Measurements from ENCODE around the gene MYO1E. TPM values are rescaled to one million over a fixed set of nuclear protein-coding genes. Genes with fewer than 3 reads are reported as not detected.
"Not testable (repeated sequence)": the region's sequence is repeated elsewhere in the genome, so short reads cannot be mapped to it uniquely, and the experiment has no call there.

MYO1E gene
- total RNA-seq, 4 donors from 2014 or later, result 131 to 388 (median 345) TPM

- no peak for TF ChIP-seq POLR2A (IDR thresholded peaks at IDR 0.05)
- TF ChIP-seq EP300 (IDR thresholded peaks at IDR 0.05; ENCODE audit: low read depth), result no peak
- TF ChIP-seq POLR2AphosphoS5 (IDR thresholded peaks at IDR 0.05), result no peak
- DNase-seq, result no peak
- no peak overlapping the region for H3K27ac ChIP-seq
- WGBS, 2 donors (ENCODE audit: low coverage in 1 of 2), result 79 to 88% methylated on average over 5 of the region's 5 CpGs
- no peak overlapping the region for H3K4me3 ChIP-seq
- H3K4me1 ChIP-seq, result peaks cover 0 to 3% (median 0%) of the 10 kb centered on the region in 4 donors
- intact Hi-C loops (cut with DNase I; ENCODE audit: low total_unique reads) (no loop called here), in situ Hi-C loops (cut with MboI; ENCODE audit: low pct_ligation_motif_present in 1 of 4, low pct_unique_long_range_greater_than_20kb in 1 of 4, low sequenced_read_pairs in 3 of 4) (no loop called here)
- no peaks in the 10 kb centered on the region for H3K27me3 ChIP-seq
- H3K9me3 ChIP-seq, result no peaks in the 10 kb centered on the region
- no peaks in the 10 kb centered on the region for H3K36me3 ChIP-seq
Observed at GRCh38 chr15:59340325-59340724, 32.3 kb downstream of the MYO1E start.

GRCh38 chr15:59339252-59339672 is 33.4 kb downstream of the MYO1E start:
- in situ Hi-C loops (cut with MboI; ENCODE audit: low pct_ligation_motif_present in 1 of 4, low pct_unique_long_range_greater_than_20kb in 1 of 4, low sequenced_read_pairs in 3 of 4), result no loop called here
- no peak for DNase-seq
- H3K27ac ChIP-seq, result no peak overlapping the region
- TF ChIP-seq POLR2A (IDR thresholded peaks at IDR 0.05), result no peak
- TF ChIP-seq, protein P1, sequence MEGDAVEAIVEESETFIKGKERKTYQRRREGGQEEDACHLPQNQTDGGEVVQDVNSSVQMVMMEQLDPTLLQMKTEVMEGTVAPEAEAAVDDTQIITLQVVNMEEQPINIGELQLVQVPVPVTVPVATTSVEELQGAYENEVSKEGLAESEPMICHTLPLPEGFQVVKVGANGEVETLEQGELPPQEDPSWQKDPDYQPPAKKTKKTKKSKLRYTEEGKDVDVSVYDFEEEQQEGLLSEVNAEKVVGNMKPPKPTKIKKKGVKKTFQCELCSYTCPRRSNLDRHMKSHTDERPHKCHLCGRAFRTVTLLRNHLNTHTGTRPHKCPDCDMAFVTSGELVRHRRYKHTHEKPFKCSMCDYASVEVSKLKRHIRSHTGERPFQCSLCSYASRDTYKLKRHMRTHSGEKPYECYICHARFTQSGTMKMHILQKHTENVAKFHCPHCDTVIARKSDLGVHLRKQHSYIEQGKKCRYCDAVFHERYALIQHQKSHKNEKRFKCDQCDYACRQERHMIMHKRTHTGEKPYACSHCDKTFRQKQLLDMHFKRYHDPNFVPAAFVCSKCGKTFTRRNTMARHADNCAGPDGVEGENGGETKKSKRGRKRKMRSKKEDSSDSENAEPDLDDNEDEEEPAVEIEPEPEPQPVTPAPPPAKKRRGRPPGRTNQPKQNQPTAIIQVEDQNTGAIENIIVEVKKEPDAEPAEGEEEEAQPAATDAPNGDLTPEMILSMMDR (IDR thresholded peaks at IDR 0.05), result no peak
- TF ChIP-seq POLR2AphosphoS5 (IDR thresholded peaks at IDR 0.05), result no peak
- no peak for TF ChIP-seq EP300 (IDR thresholded peaks at IDR 0.05; ENCODE audit: low read depth)
- intact Hi-C loops (cut with DNase I; ENCODE audit: low total_unique reads), result no loop called here
- H3K27me3 ChIP-seq, result no peaks in the 10 kb centered on the region
- H3K4me1 ChIP-seq, result peaks cover 0 to 12% (median 2%) of the 10 kb centered on the region in 4 donors
- no peaks in the 10 kb centered on the region for H3K9me3 ChIP-seq
- 70 to 83% methylated on average over 2 to 3 of the region's 3 CpGs for WGBS, 2 donors (ENCODE audit: low coverage in 1 of 2)
- H3K36me3 ChIP-seq, result no peaks in the 10 kb centered on the region
- H3K4me3 ChIP-seq, result no peak overlapping the region

DNA sequence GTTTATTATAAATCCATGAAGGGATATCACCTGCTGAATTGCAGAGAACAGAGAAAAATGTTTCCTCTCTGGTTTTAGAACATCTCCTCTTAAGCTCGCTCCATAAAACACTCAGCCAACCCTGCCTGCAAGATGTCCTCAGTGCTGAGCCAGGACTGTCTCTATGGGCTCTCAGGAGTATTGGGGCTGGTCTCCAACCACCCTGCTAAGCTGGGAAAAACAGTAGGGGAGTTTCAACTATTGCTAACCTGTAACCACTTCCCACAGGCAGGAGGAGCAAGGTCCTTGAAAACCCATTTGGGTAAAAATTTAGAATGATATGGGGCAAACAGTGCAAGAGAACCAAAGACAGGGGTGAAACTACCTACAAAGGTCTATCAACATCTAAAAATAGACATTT is 34.3 kb downstream of the MYO1E start:
- intact Hi-C loops (cut with DNase I; ENCODE audit: low total_unique reads) (no loop called here), in situ Hi-C loops (cut with MboI; ENCODE audit: low pct_ligation_motif_present in 1 of 4, low pct_unique_long_range_greater_than_20kb in 1 of 4, low sequenced_read_pairs in 3 of 4) (no loop called here)
- no peaks in the 10 kb centered on the region for H3K36me3 ChIP-seq
- H3K27me3 ChIP-seq, result no peaks in the 10 kb centered on the region
- no peak for DNase-seq
- peaks cover 0 to 21% (median 6%) of the 10 kb centered on the region in 4 donors for H3K4me1 ChIP-seq
- TF ChIP-seq, protein P1 (IDR thresholded peaks at IDR 0.05), result no peak
- TF ChIP-seq POLR2A (IDR thresholded peaks at IDR 0.05) (no peak), EP300 (IDR thresholded peaks at IDR 0.05; ENCODE audit: low read depth) (no peak), POLR2AphosphoS5 (IDR thresholded peaks at IDR 0.05) (no peak)
- H3K4me3 ChIP-seq, result no peak overlapping the region
- no peak overlapping the region for H3K27ac ChIP-seq
- WGBS, 2 donors (ENCODE audit: low coverage in 1 of 2), result 100% methylated on average over 1 of the region's 1 CpG
- H3K9me3 ChIP-seq, result no peaks in the 10 kb centered on the region

DNA sequence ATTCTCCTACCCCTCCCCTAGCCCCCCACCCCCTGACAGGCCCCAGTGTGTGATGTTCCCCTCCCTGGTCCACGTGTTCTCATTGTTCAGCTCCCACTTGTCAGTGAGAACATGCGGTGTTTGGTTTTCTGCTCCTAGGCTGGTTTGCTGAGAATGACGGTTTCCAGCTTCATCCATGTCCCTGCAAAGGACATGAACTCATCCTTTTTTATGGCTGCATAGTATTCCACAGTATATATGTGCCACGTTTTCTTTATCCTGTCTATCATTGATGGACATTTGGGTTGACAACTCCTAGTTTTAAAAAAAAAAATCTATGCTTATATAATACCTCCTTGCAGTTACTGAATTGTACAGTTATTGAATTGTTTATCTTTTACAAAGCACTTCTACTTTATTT is 35.9 kb downstream of the MYO1E start:
- H3K36me3 ChIP-seq; intact Hi-C loops (cut with DNase I; ENCODE audit: low total_unique reads); in situ Hi-C loops (cut with MboI; ENCODE audit: low pct_ligation_motif_present in 1 of 4, low pct_unique_long_range_greater_than_20kb in 1 of 4, low sequenced_read_pairs in 3 of 4); H3K9me3 ChIP-seq; DNase-seq; H3K27me3 ChIP-seq; H3K4me3 ChIP-seq; H3K27ac ChIP-seq: not testable (repeated sequence)
- peaks cover 0 to 36% (median 14%) of the 10 kb centered on the region in 4 donors for H3K4me1 ChIP-seq
- WGBS, 2 donors (ENCODE audit: low coverage in 1 of 2), result 92 to 97% methylated on average over 4 of the region's 4 CpGs

GRCh38 chr15:59335207-59335786 is 37.4 kb downstream of the MYO1E start:
- no peak for DNase-seq
- Histone ChIP-seq H3K27me3 (no peaks in the 10 kb centered on the region), H3K4me3 (no peak overlapping the region), H3K27ac (no peak overlapping the region), H3K9me3 (no peaks in the 10 kb centered on the region), H3K36me3 (no peaks in the 10 kb centered on the region), H3K4me1 (peaks cover 0 to 51% (median 21%) of the 10 kb centered on the region in 4 donors)
- in situ Hi-C loops (cut with MboI; ENCODE audit: low pct_ligation_motif_present in 1 of 4, low pct_unique_long_range_greater_than_20kb in 1 of 4, low sequenced_read_pairs in 3 of 4), result no loop called here
- intact Hi-C loops (cut with DNase I; ENCODE audit: low total_unique reads), result no loop called here
- 48 to 68% methylated on average over 6 to 10 of the region's 10 CpGs for WGBS, 2 donors (ENCODE audit: low coverage in 1 of 2)
- TF ChIP-seq POLR2AphosphoS5 (IDR thresholded peaks at IDR 0.05) (no peak), POLR2A (IDR thresholded peaks at IDR 0.05) (no peak), EP300 (IDR thresholded peaks at IDR 0.05; ENCODE audit: low read depth) (no peak)
- TF ChIP-seq, protein P1 (IDR thresholded peaks at IDR 0.05), result no peak

Data from transverse colon (tissue), 4 donors.